ENCODE results near the gene DACT2. TPM values are rescaled to one million over a fixed set of nuclear protein-coding genes. Genes with fewer than 3 reads are reported as not detected.

DACT2 gene
- polyA plus RNA-seq, 1 donor, result 1.6 TPM

DNA sequence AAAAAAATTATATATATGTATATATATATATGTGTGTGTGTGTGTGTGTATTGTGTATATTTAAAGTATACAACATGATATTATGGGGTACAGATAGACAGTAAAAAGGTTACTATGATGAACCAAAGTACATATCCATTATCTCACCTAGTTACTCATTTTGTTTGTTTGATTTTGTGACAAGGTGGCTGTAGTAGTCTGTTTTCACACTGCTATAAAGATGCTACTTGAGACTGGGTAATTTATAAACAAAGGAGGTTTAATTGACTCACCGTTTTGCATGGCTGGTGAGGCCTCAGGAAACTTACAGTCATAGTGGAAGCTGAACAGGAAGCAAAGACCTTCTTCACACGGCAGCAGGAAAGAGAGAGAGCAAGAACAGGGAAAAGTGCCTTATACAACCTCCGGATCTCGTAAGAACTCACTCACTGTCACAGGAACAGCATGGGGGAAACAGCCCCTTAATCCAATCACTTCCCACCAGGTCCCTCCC is 30.2 kb upstream of the DACT2 start:
- DNase-seq (ENCODE audit: low read depth), result no peak

DNA sequence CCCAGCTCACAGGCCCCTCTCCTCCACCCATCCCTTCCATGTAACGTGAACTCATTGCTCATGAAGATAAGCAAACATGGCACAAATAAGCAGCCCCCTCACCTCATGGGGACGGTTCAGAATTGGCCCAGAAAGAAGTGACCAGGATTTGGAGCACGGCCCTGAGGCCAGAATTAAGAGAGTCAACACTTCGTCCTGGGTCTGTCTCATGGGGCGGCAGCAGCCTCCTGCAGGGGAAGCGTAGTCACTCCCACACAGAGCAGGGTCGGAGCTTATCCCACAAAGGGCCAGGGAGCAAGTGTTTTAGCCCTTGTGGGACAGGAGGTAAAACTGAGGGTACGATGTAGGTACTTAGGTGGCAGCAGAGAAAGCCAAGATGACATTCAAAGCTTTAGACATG is 28.6 kb upstream of the DACT2 start:
- DNase-seq (ENCODE audit: low read depth), result no peak

DNA sequence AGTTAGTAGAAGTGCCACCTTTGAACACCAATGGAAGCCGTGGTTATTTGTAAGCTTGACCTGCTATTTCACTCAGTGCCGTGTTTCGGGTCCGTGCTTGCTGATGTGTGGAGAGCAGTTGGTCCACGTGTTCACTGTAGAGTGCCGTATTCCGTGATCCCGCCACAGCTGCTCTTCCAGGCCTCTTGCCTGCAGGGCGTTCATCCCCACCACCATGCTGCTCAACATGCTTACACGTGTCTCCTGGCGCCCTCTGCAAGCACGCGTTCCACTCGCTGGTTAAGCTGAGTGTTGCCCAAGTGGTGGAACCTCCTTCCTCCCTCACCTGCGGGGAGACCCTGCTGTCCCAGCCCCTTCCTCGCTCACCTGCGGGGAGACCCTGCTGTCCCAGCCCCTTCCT is 28.0 kb upstream of the DACT2 start:
- DNase-seq (ENCODE audit: low read depth), result no peak

DNA sequence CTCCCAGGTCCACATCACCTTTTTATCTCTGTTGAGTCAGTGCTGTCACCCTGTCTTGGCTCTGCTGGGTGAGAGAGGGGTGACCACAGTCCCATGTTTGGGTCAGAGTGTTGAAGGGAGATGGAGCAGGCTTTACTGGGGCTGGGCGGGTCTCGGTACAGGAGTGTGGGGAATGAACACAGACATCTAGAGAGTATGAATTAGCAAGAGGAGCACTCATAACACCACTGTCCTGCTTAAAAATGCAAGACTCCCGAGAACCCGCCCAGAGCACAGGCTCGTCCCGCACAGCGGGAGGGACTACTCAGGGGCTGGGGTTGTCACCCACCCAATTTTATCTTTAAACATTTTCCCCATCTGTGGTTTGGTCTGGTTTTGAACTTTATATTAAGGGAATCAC is 27.5 kb upstream of the DACT2 start:
- no peak for DNase-seq (ENCODE audit: low read depth)

DNA sequence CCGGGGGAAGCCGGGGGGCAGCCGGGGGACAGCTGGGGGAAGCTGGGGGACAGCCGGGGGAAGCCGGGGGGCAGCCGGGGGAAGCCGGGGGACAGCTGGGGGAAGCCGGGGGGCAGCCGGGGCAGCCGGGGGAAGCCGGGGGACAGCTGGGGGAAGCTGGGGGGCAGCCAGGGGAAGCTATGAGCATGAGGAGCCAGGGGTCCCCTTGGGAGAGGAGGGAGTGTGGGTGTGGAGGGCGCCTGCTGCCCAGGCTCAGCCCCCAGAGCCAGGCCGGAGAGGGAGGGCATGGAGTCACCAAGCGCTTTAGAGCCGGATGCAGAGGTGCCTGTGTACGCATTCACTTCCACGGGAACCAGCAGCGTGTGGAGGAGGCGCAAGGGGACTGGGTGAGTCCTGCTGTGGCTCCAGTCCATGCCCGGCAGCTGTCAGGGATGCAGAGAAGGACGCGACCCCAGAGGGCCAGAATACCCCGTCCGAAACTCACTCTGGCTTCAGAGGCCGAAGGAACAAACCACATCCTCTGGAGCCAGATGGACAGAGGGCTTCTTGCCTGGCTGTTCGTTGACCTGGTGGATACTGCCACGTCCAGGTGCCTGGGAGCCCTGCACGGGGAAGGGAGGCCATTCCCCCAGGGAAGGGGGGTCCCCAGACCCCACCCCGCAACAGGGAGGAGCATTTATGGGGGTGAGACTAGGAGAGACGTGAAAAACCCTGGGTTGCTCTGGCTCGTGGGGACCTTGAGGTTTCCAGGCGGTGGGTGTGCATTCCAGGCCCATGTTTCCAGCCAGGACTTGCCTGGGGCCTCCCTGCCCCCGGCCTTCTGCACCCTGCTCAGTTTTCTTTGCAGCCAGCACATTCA is 26.5 kb upstream of the DACT2 start:
- no peak for DNase-seq (ENCODE audit: low read depth)

DNA sequence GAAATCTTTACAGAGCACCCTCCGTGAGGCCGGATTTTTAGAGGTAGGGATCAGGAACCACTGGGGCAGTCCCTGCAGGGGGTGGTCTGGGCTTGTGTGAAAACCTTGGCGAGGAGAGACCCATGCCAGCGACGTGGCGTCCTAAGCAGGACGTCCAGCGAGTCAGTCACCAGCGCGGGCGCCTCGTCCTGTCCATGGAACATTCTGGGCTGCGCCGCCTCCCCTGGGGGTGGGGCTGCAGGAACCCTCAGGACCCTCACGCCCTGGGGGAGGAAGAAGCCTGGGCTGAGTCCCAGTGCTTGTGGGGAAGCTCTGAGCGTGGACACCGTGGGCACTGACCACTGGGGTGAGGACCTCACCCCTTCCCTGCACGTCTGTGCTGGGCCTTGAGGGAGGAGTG is 25.7 kb upstream of the DACT2 start:
- DNase-seq (ENCODE audit: low read depth), result no peak

DNA sequence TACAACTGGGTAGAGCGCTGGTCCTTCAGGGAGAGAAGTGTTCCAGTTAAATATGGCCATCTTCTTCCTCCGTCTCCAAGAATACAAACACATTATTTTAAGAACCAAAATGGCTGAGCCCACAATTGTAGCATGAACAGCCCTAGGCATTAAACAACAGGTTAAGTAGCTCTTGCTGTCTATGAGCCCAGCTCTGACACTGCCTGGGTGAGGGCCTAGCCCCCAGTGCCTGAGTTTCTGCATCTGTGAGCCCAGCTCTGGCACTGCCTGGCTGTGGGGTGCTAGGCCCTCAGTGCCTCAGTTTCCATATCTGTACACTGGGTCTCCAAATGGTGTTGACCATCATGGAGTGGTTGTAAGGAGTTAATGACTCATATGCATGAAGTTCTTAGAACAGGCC is 24.8 kb upstream of the DACT2 start:
- no peak for DNase-seq (ENCODE audit: low read depth)

DNA sequence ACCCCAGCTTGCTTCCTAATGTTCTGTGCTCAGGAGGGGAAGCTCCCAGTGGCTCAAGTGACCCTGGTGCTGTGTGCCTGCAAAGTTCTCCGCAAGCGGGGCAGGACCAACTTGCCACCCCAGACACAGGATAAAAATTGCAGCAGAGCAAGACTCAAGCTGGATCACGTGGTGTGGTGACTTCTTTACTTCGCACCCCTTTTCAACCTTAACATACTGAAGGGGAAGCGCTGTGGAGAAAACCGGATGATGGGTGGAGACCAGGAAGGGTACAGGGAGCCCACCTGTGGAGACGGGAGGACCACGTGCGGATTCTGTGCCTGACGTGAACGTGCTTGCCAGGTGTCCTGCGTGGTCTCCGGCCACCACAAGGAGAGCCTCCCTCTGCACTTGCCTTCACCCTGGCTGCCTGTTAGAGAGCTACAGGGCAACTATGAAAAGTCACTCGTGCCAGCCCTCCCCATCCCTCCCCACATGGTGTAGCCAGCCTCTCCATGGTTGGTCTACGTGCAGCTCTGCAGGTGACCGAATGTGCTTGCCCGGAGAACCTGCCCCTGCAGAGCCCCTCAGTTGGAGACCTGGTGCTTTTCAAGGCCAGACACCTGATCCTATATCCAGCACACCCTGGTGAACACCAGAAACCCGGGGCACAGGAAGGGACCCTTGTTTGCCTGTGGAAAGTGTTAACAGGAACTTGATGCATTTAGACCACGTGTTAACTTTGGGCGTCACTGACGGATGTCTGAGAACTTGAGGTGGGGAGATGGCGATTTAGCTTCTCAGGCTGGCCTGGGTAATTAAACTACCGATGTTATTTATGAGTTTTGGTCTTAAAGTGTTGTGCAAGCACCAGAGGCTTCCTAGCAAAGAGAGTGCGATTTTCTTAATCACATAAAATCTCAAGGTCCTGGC is 23.9 kb upstream of the DACT2 start:
- DNase-seq (ENCODE audit: low read depth), result no peak

DNA sequence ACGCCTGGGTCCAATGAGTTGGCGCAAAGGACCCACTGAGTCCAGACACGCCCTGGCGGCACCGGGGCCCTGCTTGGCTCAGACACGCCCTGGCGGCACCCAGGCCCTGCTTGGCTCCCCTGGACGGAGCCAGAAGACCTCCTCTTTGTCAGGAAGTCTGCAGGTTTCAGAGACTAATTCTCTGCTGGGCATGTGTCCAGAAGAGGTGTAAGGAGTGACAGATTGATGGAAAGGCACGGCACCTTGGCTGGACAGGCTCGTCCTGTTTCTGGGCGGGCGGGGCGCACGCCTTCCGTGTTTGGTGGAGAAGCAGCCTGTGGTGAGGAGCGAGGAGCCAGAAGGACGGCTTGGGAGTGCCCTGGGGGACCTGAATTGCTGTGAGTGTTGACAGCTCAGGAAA is 23.1 kb upstream of the DACT2 start:
- no peak for DNase-seq (ENCODE audit: low read depth)

DNA sequence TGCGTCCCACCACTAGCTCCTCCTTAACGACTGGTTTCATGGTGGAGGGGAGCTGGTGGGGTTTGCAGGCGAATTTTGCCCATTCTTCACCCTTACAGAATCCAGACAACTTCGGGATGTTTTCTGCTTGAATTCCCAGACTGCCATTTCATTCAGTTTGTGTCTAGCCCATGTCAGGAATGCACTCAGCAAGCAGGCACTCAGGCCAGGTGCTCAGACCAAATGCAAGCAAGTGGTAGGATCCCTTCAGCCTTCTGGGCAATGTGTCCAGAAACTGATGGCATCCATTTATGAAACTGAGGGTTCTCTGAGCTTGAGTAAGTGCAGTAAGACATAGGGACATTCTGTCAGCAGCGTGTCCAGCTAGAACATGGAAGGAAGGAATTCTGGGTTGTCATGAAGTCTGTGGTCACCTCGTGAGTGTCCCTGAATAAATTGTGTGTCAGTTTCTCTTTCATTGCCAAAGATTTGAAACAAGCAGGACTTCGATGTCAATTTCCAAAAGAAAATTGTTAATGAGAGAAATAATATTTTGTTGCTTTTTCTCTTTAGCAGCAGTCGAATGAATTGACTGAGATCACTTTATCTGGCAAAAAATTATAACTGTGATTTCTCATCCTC is 21.8 kb upstream of the DACT2 start:
- no peak for DNase-seq (ENCODE audit: low read depth)

DNA sequence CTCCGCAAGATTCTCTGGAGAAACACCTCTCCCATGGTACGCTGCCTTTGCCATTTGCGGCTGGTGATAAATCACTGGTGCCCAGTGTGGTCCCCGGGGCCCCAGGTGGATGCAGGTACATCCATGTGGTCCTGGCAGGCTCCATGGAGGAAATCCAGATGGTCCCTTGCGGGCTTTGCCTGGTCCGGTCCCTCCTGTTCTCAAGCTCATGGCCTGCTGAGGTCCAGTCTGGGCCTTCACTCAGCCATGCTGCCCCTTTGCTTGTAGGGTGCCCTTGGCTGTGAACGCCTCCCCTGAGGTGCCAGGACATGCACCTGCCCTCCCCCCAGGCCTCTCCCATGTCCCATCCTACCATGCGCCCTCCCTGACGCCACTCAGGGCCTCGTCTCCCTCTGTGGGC is 21.2 kb upstream of the DACT2 start:
- DNase-seq (ENCODE audit: low read depth), result no peak

DNA sequence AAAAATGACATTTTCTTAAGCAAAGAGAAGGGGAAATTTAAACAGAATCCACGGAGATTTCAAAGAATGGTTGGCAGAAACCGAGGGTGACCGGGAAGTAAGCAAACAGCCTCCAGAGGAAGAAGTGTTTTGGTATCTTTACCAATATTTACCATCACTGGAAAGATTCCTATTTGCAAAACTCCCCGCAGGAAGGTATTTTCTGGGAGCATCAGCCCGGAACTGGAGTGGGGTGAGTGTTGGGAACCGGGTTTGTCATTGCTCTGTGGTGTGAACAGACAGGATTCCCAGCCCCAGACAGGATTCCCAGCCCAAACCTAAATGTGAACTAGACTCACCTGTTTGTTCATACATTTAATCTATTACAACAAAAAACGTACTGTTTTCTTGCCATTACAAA is 19.2 kb upstream of the DACT2 start:
- DNase-seq (ENCODE audit: low read depth), result no peak

DNA sequence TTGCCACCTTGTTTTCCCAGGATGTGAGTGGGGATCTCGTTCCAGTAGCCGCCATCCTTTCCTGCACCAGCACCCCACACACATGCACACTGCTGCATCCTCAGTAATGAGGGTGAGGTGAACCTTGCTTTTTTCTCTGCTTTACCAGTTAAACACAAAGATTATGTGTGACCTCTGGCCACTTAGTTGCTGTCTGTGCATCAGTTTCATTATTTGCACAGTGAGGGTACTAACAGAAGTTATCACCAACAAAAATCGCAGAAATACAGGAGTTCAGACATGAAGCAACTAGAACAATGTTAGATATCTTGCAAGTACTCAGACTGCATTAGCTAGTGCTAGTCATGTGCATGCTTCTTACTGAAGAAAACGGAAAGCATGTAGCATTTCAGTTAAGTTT is 17.4 kb upstream of the DACT2 start:
- DNase-seq (ENCODE audit: low read depth), result no peak

DNA sequence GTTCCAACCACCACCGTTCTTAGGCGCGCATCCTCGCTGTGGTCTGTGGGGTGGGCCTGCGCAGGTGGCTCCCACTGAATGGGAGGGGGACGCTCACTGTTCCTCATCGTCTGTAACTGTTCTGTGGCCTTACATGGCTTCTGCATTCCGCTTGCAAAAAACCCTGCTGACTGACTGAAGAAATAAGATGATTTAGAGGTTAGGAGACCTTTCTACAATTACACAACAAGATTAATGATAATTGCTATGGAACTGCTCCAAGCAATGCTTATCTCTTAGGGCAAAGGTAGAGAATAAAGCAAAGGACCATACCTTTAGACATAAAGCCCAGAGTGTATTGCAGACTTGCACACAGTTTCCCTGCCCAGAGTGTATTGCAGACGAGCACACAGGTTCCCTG is 14.4 kb upstream of the DACT2 start:
- DNase-seq (ENCODE audit: low read depth), result no peak

DNA sequence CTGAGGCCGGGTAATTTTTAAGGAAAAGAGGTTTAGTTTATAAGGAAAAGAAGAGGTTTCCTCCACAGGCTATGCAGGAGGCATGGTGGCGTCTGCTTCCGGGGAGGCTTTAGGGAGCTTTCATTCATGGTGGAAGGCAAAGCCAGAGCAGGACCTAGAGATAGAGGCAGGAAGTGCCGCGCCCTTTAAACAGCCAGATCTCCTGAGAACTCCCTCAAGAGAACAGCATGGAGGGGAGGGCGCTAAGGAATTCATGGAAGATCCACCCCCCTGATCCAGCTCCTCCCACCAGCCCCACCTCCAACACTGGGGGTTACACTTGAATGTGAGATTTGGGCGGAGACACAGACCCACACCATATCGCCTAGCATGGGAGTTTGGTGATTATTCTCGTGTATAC is 13.9 kb upstream of the DACT2 start:
- DNase-seq (ENCODE audit: low read depth), result no peak

DNA sequence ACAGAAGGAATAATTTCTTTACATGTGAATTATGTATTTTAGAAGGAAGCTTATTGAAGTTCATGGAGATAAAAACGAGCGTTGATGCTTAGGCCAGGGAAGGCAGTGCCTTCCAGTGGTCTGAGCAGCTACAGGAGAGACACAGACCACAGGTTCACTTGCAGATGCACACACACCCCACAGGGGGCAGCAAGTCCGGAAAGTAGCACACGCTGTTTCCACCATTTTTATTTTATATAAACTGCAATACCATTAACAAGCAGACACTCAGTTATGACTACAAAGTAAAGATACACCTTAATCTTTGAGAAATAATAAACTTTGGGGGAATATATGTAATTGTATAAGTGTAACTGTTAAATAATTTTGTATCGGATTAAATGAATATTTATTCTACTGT is 13.5 kb upstream of the DACT2 start:
- DNase-seq (ENCODE audit: low read depth), result no peak

DNA sequence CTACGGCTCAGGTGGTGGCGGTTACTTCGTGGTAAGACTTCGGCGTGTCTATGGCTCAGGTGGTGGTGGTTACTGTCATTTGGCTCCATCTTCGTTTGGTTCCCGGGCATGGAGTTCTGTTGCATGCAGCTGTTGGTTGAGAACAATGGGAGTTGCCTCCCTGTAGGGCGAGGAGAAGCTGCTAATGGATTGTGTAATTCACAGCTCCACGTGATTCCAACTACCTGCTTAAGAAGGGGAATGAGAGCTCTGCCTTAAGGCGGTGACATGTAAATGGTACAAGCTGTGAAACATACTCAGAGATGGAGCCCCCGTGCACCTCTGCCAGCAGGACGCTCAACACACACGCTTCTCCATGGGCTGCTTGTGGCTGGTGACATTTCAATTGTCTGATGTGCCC is 12.4 kb upstream of the DACT2 start:
- no peak for DNase-seq (ENCODE audit: low read depth)

DNA sequence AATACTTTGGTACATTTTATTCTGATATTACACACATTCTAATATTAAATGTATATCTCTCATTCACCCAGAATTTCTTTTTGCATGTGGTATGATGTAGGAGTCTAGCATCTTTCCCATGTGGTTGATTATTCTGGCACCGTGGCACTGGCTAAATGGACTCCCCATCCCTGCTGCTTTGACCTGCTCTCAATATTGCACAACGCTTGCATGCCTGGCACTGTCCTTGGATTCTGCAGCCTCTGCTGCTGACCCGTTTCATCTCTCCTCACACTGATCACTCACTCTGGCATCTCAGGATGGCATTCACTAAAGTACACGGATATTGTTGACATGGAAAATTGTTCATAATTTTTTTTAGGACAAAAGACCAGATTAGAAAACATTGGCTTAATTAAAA is 11.5 kb upstream of the DACT2 start:
- no peak for DNase-seq (ENCODE audit: low read depth)

DNA sequence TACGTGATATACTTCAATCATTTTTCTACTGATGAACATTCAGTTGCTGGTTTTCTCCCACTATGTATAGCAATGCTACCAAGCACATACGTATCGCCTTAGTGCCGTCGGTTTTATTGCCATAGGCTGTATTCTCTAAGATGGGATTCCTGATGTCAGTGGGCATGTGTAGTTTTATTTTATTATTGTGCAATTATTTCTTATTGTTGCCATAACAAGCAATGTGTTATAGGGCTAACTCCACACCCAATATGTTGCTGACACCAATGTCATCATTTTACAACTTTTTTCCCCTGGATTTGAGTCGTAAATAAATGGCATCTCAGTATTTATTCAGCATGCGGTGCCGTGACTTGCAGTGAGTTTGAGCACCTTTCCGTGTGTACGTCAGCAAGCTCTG is 10.8 kb upstream of the DACT2 start:
- no peak for DNase-seq (ENCODE audit: low read depth)

DNA sequence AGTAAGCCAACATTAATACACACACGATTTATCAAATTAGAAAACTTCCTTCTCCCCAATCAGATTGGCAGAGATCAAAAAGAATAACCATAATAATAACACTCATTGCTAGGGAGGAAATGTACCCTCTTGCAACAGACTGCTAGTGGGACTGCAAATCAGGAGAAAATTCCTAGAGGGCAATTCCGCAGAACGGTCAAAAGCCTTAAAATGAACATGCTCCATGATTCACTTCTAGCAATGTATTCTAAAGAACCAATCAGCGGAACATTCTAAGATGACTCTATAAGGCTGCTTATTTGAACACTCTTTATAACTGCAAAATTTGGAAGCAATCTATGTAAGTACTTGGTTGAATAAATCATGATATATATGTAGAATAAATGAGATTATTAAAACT is 8.5 kb upstream of the DACT2 start:
- DNase-seq (ENCODE audit: low read depth), result no peak

DNA sequence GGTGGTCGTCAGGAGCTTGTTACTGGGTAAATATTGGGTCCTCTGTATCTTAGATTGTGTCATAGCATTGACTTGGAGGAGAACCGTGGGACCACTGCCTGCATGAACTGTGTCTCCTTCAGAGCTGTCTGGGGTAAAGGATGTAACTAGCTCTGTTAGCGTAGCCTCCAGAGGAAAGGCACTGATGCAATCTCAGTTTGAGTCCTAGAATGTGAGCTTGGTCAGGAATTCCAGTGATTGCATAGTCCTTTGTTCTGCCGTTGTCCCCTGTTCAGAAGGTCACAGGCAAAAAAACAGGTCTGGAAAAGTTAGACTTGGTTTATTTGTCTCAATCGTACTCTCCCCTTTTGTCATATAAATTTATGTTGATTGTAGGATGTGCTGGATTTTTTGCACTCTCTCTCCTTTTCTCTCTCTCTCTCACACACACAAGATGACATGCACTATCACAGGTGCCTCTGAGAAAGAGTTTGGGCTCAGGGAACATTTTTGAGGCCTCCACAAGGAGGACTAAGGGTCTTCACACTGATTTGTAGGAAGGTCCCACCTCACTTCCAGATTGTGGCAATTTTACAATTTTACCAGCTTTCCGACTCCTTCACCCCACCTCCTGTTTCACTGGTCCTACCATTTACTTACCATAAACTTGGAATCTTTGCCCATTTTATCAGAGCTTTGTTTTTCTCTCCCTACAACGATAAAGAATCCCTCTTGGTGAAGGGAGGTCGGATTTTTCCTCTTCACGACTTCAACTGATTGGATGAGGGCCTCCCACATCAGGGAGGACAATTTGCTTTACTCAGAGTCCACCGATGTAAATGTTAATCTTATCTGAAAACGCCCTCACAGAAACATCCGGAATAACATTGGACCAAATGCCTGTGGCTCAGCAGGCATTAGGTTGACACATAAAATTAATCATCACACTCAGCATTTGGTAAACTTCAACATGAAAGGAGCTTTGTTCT is 7.0 kb upstream of the DACT2 start:
- DNase-seq (ENCODE audit: low read depth), result no peak
